Esophagus muscularis mucosa (tissue), 4 donors: ENCODE results near the gene GABARAP. TPM values are rescaled to one million over a fixed set of nuclear protein-coding genes. Genes with fewer than 3 reads are reported as not detected.

Source experiments
- DNase-seq: peaks from one replicate; pipeline ENCODE4 v3.0.0-alpha.2; 2017; ENCODE audit errors: extremely low spot score
- H3K27ac ChIP-seq, 4 donors: fragments of 200-600 bp; sonication (generic); replicated peaks in 1 of 4; 1 replicate in 3 of 4; 2 replicates in 1 of 4; pipeline ENCODE4 v1.5.1; 2016 to 2019; ENCODE audit warnings: mild to moderate bottlenecking in 1 of 4
- H3K27me3 ChIP-seq, 4 donors: fragments of 200-600 bp; sonication (generic); one replicate each; pipeline versions ENCODE4 v1.5.1 to v1.6.0; 2016 to 2019
- H3K36me3 ChIP-seq, 4 donors: fragments of 200-600 bp; sonication (generic); one replicate each; pipeline ENCODE4 v1.5.1; 2016 to 2019
- H3K4me1 ChIP-seq, 4 donors: fragments of 200-600 bp; sonication (generic); one replicate each; pipeline ENCODE4 v1.5.1; 2016 to 2019
- H3K4me3 ChIP-seq, 4 donors: fragments of 200-600 bp; sonication (generic); 1 replicate in 2 of 4; 2 replicates in 2 of 4; pipeline ENCODE4 v1.5.1; 2016 to 2019; ENCODE audit warnings: mild to moderate bottlenecking in 4 of 4, moderate library complexity in 1 of 4
- H3K9me3 ChIP-seq, 4 donors: fragments of 200-600 bp; sonication (generic); 1 replicate in 3 of 4; 2 replicates in 1 of 4; pipeline ENCODE4 v1.5.1; 2016 to 2019
- CTCF ChIP-seq, 3 experiments: fragments of 200-600 bp in 2 of 3; fragments of 450-650 bp in 1 of 3; sonication (generic) in 2 of 3; IDR thresholded peaks; one replicate each; pipeline ENCODE4 v1.5.1; 2017 to 2019; ENCODE audit warnings: antibody characterized with exemption in 3 of 3, mild to moderate bottlenecking in 2 of 3, moderate library complexity in 1 of 3
- EP300 ChIP-seq: sonication (generic); formaldehyde crosslinking; IDR thresholded peaks from one replicate; pipeline ENCODE4 v1.6.1; 2017; ENCODE audit warnings: antibody characterized with exemption
- POLR2A ChIP-seq: fragments of 450-650 bp; IDR thresholded peaks from one replicate; pipeline ENCODE4 v1.6.1; 2017; ENCODE audit warnings: antibody characterized with exemption, moderate library complexity, mild to moderate bottlenecking, low read depth
- POLR2AphosphoS5 ChIP-seq, 2 donors: sonication (generic); formaldehyde crosslinking; IDR thresholded peaks; one replicate each; pipeline ENCODE4 v1.6.1; 2017; ENCODE audit warnings: antibody characterized with exemption in 2 of 2
- WGBS: methylation state at CpG from one replicate; pipeline ENCODE4 v1.1.5; 2018; 5-methylcytosine and 5-hydroxymethylcytosine counted together
- intact Hi-C: fragments of 100-400 bp; cut with DNase I; formaldehyde crosslinking; loops from one replicate; pipeline ENCODE4 v1.15.1; 2023
- total RNA-seq, 4 donors: library from RNA; depleted of rRNA; stranded (reverse); fragments of >200 nt; gene quantifications; one replicate each; pipeline versions ENCODE4 v1.1.0 to v1.2.1, GENCODE V29; 2016

GABARAP gene
- total RNA-seq, 4 donors from 2014 or later: 360 to 524 (median 408) TPM

GRCh38 chr17:7203391-7203790 is 38.9 kb downstream of the GABARAP start:
- no peak for DNase-seq
- no peak overlapping the region for H3K4me3 ChIP-seq
- H3K27ac ChIP-seq: no peak overlapping the region
- H3K4me1 ChIP-seq: peaks cover 14 to 43% (median 37%) of the 10 kb centered on the region in 4 donors
- 93% methylated on average over 9 of the region's 16 CpGs for WGBS
- TF ChIP-seq EP300: no peak
- no peak for TF ChIP-seq CTCF (IDR thresholded peaks at IDR 0.05)
- peaks cover 6 to 41% (median 32%) of the 10 kb centered on the region in 4 donors for H3K36me3 ChIP-seq
- no peaks in the 10 kb centered on the region for H3K9me3 ChIP-seq
- H3K27me3 ChIP-seq: no peaks in the 10 kb centered on the region
- intact Hi-C loops: no loop called here

- no peak overlapping the region for H3K4me3 ChIP-seq
- no peak overlapping the region for H3K27ac ChIP-seq
- no peak for DNase-seq
- intact Hi-C loops: no loop called here
- H3K9me3 ChIP-seq: no peaks in the 10 kb centered on the region
- H3K4me1 ChIP-seq: no peaks in the 10 kb centered on the region
- peaks cover 28 to 85% (median 61%) of the 10 kb centered on the region in 4 donors for H3K36me3 ChIP-seq
- 94% methylated on average over 12 of the region's 22 CpGs for WGBS
- TF ChIP-seq EP300: no peak
- no peak for TF ChIP-seq CTCF (IDR thresholded peaks at IDR 0.05)
- no peak for TF ChIP-seq POLR2AphosphoS5 (IDR thresholded peaks at IDR 0.05)
- TF ChIP-seq POLR2A: no peak
- no peaks in the 10 kb centered on the region for H3K27me3 ChIP-seq
Measured at GRCh38 chr17:7196651-7197401, 45.4 kb downstream of the GABARAP start.

- no peaks in the 10 kb centered on the region for H3K9me3 ChIP-seq
- no peak for TF ChIP-seq EP300
- no peak for TF ChIP-seq POLR2A
- no peak for TF ChIP-seq CTCF (IDR thresholded peaks at IDR 0.05)
- TF ChIP-seq POLR2AphosphoS5 (IDR thresholded peaks at IDR 0.05): no peak
- H3K27me3 ChIP-seq: no peaks in the 10 kb centered on the region
- H3K36me3 ChIP-seq: peaks cover 25 to 85% (median 57%) of the 10 kb centered on the region in 4 donors
- intact Hi-C loops: no loop called here
- no peak for DNase-seq
- no peaks in the 10 kb centered on the region for H3K4me1 ChIP-seq
- no peak overlapping the region for H3K27ac ChIP-seq
- H3K4me3 ChIP-seq: no peak overlapping the region
- 71% methylated on average over 1 of the region's 12 CpGs for WGBS
Measured at GRCh38 chr17:7195971-7196370, 46.3 kb downstream of the GABARAP start.

GRCh38 chr17:7192271-7192937 is 49.8 kb downstream of the GABARAP start:
- 68% methylated on average over 12 of the region's 12 CpGs for WGBS

More at GRCh38 chr17:7192271-7192937, 49.8 kb downstream of the GABARAP start:
- DNase-seq: no peak
- intact Hi-C loops: no loop called here
- Histone ChIP-seq H3K4me1 (no peaks in the 10 kb centered on the region), H3K36me3 (peaks cover 34 to 77% (median 61%) of the 10 kb centered on the region in 4 donors), H3K27ac (no peak overlapping the region), H3K27me3 (no peaks in the 10 kb centered on the region), H3K9me3 (no peaks in the 10 kb centered on the region), H3K4me3 (no peak overlapping the region)
- TF ChIP-seq EP300 (no peak), CTCF (IDR thresholded peaks at IDR 0.05) (no peak), POLR2AphosphoS5 (IDR thresholded peaks at IDR 0.05) (no peak), POLR2A (no peak)
